Heart left ventricle (tissue), 13 donors: ENCODE results near the gene TFEB.

Experiments
- POLR2A ChIP-seq, 2 donors: fragments of 450-650 bp; IDR thresholded peaks; one replicate each; pipeline ENCODE4 v1.6.1; 2017; ENCODE audit warnings: antibody characterized with exemption in 2 of 2, mild to moderate bottlenecking in 2 of 2, moderate library complexity in 2 of 2
- TF ChIP-seq, protein P1 (sequence below), 12 donors: fragments of 200-600 bp; sonication (generic) in 4 of 12; IDR thresholded peaks; one replicate each; pipeline versions ENCODE4 v1.5.0 to v1.8.0; 2018 to 2022; ENCODE audit warnings: antibody characterized with exemption in 12 of 12, mild to moderate bottlenecking in 5 of 12
- donor health status: ischemic (EF 13 %, LVEDD 7.1; RV severe dilation, severe dysfunction).
- donor health status: DM: no; HTN: yes; CAD: no.
- donor health status: DM: no; HTN: no; CAD: no.
- donor health status: ischemic (EF 25% LVEDD 6.9; RV normal size, moderate dysfunction).
- donor health status: ischemic (EF 25% LVEDD 5.7; RV mildly dilated, moderate dysfunction).
- donor health status: ischemic (EF 35%, LVEDD 5.7; RV mildly dilated, moderate dysfunction).
- donor health status: nonischemic (EF 11% LVEDD 7.7; RV severe dilation, severe dysfunction).
- donor health status: DM: yes; HTN: yes; CAD: no.
- donor health status: PGD.
- donor health status: ischemic (EF 29% LVEDD 5.4; RV normal size, mild dysfunction).
- donor health status: nonischemic (EF 23%, LVEDD 6.1; RV moderate dilation, normal function).

DNA sequence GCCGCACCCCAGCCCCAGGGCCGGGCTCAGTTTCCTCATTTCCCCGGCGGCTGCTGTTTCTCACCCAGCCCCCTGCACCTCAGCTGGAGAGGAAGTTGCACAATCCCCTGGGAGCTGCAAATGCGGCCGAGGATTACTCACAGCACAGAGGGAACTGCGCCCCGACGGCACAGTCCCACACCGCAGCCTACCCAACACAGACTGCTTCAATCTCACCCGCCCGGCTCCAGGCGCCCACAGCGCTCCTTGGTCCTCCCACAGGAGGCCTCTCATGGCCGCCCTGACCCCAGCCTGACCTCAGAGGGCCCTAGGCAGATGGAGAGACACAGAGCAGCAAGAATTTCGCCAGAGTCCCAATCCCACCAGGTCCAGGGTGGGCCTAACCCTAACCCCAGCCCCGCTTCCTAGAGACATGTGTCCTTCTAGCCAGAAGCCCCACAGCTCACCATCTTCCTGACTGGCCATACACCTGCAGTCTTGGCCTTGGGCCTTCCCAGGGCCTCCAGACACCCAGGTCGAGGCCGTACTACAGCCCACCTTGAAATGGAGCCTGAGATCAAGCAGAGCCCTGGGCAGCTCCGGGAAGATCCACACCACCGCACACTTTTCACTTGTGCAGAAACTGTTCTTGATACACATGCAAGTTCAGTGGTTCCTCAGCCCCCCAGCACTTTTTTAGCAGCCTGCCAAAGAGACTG is 11.7 kb downstream of the TFEB start:
- TF ChIP-seq, protein P1, sequence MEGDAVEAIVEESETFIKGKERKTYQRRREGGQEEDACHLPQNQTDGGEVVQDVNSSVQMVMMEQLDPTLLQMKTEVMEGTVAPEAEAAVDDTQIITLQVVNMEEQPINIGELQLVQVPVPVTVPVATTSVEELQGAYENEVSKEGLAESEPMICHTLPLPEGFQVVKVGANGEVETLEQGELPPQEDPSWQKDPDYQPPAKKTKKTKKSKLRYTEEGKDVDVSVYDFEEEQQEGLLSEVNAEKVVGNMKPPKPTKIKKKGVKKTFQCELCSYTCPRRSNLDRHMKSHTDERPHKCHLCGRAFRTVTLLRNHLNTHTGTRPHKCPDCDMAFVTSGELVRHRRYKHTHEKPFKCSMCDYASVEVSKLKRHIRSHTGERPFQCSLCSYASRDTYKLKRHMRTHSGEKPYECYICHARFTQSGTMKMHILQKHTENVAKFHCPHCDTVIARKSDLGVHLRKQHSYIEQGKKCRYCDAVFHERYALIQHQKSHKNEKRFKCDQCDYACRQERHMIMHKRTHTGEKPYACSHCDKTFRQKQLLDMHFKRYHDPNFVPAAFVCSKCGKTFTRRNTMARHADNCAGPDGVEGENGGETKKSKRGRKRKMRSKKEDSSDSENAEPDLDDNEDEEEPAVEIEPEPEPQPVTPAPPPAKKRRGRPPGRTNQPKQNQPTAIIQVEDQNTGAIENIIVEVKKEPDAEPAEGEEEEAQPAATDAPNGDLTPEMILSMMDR (IDR thresholded peaks at IDR 0.05): peak in 1 of 12 donors; percentile 22
- peak in 1 of 2 donors; percentile 17 for TF ChIP-seq POLR2A (IDR thresholded peaks at IDR 0.05)
